ENCODE measurements around the gene ZMYND19.
"Not testable (repeated sequence)": the region's sequence is repeated elsewhere in the genome, so short reads cannot be mapped to it uniquely, and the experiment has no call there.

ZMYND19 gene

GRCh38 chr9:137613738-137614523 lies 23.6 kb upstream of the ZMYND19 start:
- no peak for DNase-seq

DNA sequence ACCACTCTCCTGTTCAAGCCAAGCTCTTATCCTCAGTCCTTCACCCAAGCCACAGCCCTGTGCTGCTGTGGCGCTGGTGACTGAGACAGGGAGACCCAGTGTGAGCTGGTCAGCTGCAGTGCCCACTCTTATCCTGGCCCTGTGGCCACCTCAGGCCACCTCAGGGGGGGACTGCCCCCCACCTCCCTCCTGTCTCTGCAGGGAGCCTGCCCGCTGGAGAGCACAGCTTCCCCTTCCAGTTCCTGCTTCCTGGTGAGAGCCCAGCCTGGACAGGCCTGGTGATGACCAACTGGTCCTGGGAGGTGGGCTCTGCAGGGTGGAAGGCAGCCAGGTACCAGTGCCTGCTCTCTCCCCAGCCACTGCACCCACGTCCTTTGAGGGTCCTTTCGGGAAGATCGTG lies 22.9 kb upstream of the ZMYND19 start:
- DNase-seq, result no peak

DNA sequence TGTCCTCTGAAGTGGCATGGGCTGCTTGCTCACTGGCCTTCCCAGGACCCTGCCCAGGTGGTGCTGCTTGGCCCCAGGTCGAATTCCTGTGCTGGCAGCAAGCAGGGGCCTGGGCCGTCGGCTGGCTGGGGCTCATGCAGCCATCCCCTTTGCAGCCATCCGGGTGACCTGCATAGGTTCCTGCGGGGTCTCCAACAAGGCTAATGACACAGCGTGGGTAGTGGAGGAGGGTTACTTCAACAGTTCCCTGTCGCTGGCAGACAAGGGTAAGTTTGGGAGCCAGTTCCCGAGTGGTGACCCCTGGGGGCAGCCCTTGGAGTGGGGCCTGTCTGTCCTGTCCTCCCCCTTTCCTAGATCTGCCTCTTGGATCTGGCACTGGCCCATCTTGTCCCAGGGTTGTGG lies 22.4 kb upstream of the ZMYND19 start:
- no peak for DNase-seq

GRCh38 chr9:137611623-137612609 lies 21.6 kb upstream of the ZMYND19 start:
- DNase-seq, result no peak

DNA sequence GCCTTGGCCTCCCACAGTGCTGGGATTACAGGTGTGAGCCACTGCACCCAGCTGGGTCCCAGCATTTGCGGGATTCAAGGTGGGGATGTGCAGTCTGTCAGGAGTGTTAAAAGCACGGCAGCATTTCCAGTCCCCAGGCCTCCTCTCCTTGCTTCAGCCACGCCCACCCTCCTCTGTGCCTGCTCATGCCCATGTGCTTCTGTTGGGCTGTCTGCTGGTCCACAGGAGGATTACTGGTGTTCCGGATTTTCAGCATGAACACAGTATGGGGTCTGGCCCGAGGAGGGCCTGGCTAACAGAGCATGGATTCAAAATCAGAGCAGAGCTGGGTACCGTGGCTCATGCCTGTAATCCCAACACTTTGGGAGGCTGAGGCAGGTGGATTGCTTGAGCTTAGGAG lies 20.6 kb upstream of the ZMYND19 start:
- DNase-seq, result no peak

GRCh38 chr9:137607141-137607857 lies 17.0 kb upstream of the ZMYND19 start:
- DNase-seq, result no peak

DNA sequence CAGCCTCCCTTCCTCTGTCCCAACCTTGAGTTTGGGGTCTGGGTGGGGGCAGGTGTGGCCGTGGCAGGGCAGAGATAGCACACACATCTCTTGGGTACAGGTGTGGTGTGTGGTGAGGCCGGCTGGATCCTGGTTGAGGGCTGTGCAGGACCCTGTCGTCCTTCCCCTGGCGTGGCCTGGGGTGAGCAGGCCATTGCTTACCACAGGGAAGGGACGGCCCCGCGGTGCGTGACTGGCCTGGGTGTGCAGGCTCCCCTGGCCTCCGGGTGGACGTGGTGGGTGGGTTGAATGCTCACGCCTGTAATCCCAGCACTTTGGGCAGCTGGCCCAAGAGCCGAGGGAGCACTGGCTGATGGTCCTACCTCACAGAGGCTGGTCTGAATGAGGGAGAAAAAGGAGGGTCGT lies 16.4 kb upstream of the ZMYND19 start:
- no peak for DNase-seq

- DNase-seq, result no peak
These were observed 15.8 kb upstream of the ZMYND19 start for GRCh38 chr9:137606005-137606621.

GRCh38 chr9:137605121-137606004 lies 15.1 kb upstream of the ZMYND19 start, which contains the start of gene ARRDC1:
ARRDC1 (plus strand) TSS chr9:137605686; CDS start chr9:137605718, 32 bp downstream.
- DNase-seq, result peak; percentile 22

DNA sequence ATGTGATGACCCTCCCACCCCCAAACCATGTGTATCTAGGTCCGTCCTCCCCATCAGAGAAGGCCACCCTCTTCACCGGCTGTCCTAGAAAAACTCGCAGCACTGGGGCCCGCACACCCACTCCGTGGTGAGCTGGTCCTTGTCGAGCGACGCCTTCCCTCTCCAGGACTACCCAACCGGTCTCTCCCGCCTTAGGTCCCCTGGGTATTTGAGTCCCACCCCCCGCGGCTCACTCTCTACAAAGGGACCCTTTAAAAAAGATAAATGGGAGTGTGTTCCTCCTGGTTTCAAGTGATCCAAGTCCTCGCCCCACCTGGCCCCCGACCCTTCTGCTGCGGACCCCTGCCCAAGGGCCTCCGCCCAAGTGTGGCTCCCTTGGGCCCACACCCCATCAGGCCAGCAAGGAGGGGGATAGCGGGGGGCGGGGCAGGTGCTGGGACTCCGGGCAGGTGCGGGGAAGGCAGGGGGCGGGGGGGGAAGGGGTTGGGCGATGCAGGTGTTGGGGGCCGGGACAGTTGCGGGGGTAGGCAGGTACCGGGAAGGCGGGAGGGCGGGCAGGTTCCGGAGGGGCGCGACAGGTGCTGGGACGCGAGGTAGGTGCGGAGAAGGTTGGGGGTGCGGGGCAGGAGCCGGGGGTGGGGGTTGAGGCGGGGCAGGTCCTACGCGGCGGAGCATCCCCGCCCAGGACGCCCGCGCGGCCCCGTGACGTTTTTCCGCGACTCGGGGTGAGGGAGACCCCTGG lies 14.2 kb upstream of the ZMYND19 start:
- no peak for DNase-seq

DNA sequence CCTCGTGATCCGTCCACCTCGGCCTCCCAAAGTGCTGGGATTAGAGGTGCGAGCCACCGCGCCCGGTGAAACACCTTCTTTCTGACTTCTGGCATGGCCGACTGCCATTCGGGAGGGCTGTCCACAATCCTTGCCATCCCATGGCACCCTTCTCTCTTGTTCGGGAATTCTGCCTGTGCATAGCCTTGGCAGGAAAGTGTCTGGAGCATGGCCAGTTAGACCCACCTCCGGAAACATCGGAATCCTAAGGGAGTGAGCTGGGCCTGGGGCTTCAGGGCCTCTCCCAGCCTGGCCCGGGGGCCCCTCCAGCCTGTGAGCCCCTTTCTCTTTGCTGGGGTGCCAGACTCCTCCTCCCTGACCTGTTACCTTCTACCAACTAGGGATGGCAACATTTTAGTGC lies 13.6 kb upstream of the ZMYND19 start:
- DNase-seq, result no peak

DNA sequence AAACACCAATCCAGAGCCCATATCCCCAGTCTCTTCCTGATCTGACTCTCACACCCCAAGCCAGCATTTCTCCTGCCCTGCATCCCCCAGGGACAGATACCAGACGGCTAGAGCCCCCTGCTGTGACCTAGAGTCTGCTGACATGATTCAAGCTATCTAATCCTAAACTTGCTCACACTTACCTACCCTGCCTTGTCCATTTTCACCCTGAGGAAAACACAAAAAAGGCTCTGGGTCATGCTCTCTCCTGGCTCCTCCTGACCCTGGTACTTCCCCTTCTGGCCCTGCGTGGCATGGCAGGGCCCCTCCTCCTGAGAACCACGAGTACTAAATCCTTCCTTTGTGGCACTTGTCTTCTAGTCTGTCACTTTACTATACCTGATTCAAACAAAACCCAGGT lies 12.3 kb upstream of the ZMYND19 start:
- DNase-seq, result peak; percentile 2

- DNase-seq, result no peak
These were observed 8.6 kb upstream of the ZMYND19 start for GRCh38 chr9:137598943-137599342.

GRCh38 chr9:137596577-137596976 lies 6.3 kb upstream of the ZMYND19 start:
- not testable (repeated sequence) for DNase-seq

DNA sequence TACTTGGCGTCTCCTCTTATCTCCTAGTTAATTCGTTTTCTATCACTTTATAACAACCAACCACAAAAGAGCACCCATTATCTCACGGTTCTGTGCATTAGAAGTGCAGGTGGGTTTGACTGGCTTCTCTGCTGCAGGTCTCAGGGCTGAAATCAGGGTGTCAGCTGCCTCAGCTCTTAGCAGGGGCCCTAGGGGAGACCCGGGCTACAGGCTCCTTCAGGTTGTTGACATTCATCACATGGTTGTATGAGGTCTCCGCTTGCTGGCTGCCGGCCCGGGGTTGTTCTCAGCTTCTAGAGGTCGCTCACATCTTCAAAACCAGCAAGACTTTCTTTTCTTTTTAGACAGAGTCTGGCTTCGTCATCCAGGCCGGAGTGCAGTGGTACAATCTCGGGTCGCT lies 2.9 kb upstream of the ZMYND19 start:
- DNase-seq, result no peak

GRCh38 chr9:137592767-137593166 lies 2.5 kb upstream of the ZMYND19 start:
- no peak for DNase-seq

DNA sequence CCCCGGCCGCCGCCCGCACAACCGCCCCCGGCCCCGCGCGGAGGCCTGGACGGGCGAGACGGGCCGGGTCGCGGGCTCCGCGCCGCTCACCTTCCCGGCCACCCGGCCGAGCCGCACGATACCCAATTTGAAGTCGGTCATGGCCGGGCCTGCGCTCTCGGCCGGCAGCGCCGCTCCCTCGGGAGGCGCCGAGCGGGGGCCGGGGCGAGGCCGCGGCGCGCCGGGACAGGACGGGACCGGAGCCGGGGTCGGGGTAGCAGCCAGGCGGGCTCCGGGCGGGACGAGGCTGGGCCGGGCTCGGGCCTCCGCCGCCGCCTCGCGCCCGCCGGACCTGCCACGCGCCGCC lies 216 bp downstream of the ZMYND19 start:
- no peak for DNase-seq

GRCh38 chr9:137589441-137590122 lies 730 bp downstream of the ZMYND19 start:
- DNase-seq, result no peak

DNA sequence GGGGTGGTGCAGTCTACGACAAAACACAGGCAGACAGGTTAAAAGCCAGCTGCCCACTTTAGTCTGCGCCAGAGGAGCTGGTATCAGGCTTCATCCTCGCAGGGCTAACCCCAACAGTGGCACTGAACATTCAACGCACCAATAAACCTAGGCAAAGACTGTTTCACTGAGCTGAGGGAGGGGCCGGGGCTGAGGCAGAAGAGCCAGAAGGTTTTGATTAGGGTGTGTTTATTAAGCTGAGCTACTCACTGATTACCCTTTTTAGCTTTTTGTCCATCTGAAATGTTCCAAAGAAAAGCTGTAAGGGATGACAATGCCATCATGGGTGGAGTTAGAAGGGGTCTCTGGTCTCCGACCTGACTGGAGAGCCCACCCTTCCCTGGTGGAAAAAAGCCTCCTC lies 1.4 kb downstream of the ZMYND19 start:
- no peak for DNase-seq

DNA sequence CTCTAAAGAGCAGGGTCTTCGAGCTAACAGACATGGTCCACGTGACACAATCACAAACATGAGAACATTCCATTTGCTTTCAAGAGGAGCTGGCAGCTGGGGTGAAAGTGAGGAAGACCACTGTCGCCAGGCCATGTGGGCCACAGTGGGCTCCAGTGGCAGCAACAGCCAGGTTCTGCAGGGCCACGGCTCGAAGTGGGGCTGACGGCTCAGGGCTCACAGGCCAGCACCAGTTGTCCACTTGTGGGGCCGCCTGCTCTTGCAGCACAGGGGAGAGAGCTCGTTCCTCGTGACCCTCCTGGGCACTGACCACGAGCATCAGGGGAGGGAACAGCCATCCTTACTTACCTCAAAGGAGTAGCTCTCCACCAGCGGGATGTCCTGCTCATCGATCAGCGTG lies 2.0 kb downstream of the ZMYND19 start:
- DNase-seq, result no peak
